Amniotic epithelial cell (primary cell): ENCODE results near the gene MACROD1.

Source experiments
- DNase-seq: peaks from one replicate; pipeline ENCODE4 v3.0.0-alpha.2; 2010; ENCODE audit warnings: low read depth

The MACROD1 gene

DNA sequence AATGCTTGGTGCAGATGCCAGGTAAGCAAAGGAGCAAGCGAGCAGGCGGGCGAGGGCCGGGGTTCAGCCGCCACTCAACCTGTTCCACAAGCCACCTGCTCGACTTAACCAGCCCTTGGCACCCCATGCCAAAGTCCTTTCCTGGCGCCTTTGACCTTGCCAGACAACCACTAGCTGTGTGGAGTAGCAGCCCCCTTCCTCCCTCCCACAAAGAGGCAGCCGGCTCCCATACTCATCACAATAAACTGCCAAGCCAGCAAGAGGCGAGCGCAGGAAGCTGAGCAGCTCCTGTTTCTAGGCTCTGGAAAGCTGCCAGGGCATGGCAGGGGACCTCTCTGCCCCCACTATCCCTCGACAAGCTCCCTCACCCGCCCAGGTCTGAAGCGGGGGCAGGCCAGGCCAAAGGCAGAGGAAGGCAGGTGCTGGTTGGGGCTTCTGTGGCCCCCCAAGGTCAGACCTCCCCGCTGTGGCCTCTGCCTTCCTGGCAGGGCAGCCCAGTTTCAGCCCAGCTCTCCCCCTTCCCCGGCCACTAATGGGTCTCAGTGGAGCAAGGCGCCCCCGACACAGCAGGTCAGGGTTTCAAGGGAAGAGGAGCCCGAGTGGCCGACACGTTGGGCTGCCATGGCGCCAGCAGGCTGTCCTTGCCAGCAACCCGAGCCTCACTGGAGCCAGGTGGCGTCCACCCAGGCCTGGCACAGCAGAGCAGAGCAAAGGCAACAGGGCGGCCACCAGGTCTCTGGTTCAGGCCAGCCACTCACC is 15.3 kb downstream of the MACROD1 start:
- DNase-seq: no peak

DNA sequence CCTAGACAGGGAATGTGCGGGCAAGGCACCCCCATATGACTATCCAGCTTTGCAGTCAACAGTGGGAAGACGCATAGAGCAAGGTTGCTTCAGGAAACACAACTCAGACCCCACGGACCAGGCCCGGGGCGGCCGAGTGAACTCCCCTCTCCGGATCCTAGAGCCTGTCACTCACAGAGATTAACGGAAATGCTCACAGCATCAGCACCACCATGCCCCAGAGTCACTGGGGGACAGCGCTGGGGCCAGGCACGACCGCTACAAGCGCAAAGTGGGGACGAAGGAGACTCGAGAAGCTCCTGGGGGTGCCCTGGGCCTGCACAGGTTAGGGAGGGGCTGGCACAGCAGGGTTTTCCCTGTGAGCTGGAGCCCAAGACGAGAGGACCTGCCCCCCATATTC is 15.9 kb downstream of the MACROD1 start:
- no peak for DNase-seq

DNA sequence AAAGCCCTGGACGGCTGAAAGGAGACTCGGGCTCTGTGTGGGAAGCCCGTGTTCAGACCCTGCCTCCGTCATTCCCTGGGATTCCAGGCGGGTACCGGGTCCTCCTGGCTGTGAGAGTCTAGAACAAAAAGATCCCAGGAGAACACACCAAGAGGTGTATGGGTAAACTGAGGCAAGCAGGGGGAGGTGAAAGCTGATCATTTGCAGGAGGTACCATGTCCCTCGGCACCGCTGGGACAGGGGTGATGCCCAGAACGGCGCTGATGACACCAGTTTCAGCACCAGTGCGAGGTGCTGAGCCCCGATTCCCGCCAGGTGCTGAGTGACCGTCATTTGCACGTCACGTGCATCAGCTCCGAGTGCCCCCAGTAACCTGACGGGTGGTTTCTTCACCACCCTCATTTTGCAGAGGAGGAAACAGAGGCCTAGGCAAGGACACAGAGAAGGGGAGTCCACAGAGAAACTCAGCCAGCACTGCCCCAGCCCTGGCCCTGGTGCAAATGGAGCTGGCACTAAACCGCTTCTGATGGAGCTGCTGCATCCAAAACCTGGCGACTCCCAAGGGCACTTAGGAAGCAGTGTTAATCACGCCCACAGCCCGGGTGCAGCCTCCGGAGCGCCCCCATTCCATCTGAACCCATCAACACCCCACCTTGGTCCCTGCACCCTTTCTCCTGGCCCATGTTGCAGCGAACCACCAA is 16.8 kb downstream of the MACROD1 start:
- DNase-seq: no peak

DNA sequence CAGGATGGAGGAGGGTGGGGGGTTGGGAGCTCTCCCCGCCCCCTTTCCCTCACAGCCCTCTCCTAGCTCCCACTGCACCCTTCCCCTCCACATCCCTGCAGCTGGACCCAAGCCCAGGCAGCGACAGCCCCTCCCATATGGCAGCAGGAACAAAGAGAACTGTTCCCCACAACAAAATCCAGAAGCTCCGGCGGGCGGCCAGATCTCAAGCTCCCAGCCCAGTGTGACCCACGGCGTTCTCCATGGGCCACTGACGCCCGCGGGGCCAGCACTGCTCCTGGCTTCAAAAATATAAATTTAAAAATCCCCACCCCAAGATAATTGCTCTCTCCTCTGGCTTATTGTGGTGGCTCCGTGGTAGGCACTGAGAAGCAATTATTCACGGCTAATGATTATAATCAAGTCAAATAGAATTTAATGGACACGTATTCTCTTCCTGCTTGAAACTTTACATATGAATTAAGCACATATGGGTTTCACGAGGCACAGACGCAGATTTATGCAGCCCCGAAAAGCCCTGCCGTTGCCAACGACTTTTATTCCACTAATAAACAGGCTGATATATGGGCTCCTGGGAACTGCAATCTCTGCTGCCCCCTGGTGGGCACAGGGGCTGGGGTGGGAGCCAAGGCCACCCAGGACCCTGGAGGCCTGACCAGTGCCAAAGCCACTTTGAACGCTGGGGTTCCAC is 17.5 kb downstream of the MACROD1 start:
- DNase-seq: peak; percentile 48

DNA sequence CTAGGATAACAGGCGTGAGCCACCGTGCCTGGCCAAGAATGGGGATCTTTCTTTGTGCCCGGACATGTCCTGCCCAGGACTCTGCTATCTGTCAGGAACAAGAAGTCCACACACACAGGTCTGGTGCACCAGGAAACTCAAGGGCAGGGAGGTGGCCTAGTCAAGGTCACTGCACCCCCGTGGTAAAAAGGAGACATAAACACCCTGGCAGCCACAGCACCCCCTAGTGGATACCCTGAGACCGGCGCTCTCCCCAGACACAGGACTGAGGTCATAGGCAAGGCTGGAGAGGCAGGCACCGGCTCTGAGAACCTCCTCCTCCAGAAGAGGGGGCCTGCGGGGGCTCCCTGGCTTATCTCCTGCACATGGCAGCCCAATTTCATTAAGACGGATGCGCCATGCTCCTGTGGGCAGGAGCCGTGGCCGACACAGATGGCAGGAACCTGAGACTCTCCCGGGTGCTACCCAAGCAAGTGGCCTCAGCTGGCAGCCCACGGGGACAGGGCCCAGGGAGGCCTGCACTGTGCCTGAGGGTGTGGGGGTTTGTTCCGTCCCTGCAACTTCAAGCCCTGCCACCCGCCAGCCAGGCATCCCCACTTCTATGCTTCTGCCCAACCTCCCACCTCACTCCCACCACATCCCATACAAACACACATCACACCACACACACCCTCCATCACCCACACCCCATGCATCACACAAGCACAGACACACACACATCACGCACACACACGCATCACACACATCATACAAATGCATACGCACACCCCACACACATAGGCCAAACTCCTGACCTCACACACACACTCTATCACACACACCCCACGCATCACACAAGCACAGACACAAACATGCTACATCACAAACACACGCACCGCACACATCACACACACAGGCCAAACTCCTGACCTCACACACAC is 19.6 kb downstream of the MACROD1 start:
- peak; percentile 20 for DNase-seq

DNA sequence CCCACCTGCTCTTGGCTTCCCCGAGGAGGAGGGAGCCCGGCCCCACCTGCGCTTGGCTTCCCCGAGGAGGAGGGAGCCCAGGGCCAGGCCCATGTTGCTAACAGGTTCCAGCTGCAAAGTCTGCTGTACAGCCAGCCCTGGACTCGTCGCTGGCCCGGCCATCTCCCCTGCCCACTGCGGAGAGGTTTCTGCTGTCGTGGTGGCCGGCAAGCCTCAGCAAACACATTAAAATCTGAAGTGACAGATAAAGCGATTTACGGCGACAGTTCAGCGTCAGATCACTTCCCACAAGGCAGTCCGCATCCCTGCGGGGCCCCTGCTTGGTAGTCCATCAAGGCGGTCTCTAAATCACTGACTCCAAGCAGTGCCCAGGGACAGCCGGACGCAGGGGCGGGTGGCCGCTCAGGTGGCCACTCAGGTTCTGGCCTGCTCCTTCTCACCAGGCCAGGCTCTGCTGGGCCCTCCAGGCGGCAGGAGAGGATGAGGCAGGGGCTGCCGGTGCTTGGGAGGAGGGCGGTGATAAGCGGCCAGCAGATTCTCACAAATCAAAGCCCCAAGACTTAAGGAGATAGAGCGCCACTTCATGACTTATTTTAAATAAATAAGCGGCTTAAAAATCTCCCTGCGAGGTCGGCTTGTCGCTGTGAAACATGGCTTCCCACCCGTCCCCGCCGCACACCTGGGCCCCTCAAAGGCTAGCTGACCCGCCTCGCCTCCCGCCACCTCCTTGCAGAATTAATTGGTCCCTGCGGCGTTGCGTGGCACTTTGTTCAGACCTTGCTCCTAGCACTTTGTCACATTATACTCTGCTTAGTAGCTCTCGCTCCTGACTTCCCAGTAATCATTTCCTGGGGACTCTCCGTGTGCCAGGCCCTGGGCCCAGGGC is 21.1 kb downstream of the MACROD1 start:
- DNase-seq: no peak

DNA sequence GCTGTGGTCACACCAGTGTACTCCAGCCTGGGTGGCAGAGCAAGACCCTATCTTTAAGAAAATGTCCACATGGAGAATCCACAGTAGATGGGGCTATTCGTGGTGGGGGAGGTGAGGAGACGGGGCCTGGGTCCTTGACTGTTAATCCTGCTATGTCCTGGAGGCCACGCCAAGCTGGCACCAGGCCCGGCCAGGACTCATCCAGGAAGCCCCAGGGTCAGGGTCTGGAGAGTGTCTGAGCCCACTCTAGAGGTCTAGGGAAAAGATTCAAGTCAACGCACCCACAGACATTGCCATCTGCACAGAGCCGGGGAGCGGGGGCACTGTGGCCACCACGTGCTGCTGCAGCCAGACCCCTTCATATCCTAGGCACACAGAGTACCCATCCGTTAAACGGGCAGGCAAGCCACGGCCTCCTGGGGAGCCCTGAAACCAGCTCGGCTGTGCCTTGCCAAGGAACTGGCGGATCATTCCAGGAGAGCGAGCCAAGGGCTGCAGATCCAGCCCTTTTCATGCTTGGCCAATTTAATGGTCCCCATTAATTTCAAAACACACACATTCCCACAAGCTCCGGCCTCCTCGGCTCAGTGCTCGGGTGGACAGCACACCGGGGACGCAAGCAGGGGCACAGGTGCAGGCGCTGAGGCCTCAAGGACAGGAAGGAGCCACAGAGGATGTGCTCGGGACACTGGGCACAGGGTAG is 24.7 kb downstream of the MACROD1 start:
- DNase-seq: no peak

DNA sequence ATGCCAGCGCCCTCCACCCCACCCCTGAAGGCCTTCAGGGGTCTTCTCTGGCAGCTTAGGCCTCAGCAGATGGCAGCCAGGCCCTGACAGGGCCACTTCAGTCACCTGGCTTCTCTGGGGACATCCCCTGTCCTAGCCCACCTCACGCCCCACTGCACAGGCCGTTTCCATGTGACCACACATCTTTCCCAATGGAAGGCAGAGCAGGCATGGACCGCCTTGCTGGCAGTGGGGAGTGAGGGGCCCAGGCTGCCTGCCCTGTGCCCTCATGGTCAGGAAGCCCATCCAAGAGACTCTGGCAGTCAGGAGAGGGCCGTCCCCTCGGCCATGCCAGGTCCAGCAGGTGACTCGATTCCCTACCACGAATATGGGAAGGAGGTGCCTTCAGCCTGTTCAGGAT is 25.8 kb downstream of the MACROD1 start:
- no peak for DNase-seq

DNA sequence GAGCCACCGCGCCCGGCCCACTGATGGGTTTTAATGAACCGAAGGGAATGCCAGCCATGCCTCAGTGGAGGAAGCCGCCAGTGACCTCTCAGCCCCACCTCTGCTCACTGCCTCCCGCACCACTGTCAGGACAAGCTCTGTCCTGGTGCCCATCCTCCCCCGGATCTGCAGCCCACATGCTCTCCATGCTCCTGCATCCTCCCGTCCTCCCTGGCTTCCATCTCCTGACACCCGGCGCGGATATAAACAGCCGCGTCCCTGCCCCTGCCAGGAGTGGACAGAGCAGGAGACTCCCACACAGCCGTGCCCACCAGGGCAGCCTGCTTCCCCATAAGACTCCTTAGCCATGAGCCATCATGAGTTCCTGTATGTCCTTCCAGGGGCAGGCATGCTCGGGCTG is 26.9 kb downstream of the MACROD1 start:
- no peak for DNase-seq

DNA sequence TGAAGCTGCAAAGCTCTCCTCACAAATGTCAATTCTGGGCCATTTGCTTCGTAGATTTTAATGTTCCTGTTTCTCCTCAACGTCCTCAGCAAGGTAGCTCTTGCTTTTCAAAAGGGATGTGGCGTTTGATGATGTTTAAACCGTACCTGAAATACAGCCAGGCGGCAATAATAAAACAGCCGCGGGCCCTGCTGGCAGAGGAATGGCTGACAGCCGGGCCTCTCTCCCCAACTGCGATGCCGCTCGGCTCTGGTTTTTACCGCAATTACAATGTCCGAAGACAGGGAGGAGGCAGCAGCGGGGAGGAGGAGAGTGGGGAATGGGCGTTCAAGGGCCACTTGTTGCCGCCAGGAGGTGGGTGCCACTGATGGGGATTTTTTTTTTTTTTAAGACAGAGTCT is 27.5 kb downstream of the MACROD1 start:
- no peak for DNase-seq

DNA sequence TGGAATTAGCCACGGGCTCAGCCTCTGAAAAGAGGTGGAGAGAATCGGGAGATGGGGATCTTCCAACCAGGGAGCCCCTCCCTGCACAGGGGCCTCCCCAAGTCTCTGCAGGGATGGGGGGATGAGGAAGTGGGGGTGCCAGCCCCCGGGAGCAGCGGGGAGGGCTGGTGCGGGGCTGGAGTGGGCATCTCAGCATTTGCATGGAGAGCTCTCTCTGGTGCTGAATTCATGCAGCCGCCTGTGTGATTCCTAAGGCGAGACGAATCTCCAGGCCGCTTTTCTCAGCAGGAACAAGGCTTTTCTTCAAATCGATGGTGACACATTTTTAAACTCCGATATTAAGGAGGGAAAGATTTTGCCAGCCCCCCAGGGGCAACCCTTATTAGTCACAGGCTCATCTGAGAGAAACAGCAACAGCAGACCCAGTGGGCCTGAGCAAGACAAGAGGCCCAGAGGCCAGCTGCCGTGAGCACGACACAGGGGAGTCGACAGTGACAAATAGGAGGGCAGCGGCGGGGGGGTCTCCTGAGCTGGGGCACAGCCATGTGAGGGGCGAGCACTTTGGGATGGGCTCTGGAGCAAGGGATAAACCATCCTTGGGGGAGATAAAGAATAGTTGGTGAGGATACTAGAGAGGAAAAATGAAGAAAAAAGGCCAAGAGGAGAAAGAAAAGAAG is 29.0 kb downstream of the MACROD1 start:
- DNase-seq: no peak

DNA sequence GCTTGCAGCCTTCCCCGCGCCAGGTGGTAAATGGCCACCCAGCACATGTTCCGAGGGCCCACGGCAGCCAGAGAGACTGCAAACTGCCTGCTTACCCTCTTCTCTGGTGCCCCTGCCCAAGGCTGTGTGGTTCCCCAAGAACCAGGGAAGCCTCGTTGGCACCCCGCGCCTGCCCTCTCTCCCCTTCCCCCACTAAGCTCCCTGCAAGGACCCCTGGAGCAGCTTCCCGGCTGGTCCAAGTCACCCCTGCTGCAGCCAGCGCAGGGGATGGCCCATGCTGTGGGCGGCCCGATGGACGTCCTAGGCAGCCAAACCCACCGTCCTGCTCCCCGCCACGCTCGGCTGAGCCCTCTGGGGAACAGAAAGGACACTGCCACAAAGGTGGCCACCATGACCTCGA is 30.2 kb downstream of the MACROD1 start:
- no peak for DNase-seq

DNA sequence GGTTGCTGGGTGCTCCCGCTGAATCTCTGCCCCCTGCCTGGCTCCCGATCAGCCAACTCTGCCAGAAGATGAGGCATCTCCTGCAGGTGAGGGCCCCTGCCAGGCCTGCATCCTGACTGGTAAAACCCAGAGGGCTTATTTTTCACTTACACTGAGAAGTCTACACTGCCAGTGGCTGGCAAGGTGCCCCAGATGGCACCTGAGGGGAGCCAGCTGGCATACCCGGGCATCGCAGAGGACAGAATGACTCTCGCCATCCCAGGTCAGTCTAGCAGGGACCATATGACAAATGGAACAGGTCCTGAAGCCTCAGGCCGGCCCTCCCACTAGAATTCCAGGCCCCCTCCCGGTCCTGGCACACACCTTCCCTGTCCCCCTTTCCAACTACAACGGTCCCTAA is 30.9 kb downstream of the MACROD1 start:
- no peak for DNase-seq

DNA sequence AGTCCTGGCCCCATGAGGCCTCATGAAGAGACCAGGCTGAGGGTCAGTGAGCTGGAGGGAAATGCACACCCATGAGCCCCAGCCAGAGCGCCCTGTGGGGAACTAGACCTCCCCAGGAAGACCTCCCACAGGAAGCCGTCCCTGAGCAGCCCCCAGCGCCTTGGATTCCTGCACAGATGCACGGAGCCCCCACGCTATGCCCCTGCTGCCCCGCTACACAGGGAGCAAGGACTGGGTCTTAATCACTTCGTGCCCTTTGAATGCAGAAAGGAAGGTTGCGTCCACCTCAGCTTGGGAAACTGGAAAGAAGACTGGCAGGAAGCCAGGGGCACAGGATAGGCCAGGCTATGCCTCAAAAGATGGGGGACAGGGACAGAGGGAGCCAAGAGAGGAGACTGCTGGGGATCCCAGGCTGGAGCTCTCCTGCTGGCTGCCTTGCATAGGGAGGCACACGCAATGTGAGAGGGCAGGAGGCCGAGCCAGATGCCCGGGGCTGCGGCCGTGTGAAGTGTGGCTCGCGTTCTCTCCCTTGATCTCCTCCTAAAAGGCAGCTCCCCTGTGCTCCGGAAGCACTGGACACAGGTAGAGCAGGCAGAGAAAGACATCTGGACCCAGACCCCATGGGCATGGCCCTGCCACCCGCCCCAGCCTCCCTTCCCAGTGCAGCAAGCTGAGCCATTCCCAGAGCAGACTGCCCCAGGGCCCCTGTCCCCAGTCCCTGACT is 32.8 kb downstream of the MACROD1 start:
- DNase-seq: no peak

DNA sequence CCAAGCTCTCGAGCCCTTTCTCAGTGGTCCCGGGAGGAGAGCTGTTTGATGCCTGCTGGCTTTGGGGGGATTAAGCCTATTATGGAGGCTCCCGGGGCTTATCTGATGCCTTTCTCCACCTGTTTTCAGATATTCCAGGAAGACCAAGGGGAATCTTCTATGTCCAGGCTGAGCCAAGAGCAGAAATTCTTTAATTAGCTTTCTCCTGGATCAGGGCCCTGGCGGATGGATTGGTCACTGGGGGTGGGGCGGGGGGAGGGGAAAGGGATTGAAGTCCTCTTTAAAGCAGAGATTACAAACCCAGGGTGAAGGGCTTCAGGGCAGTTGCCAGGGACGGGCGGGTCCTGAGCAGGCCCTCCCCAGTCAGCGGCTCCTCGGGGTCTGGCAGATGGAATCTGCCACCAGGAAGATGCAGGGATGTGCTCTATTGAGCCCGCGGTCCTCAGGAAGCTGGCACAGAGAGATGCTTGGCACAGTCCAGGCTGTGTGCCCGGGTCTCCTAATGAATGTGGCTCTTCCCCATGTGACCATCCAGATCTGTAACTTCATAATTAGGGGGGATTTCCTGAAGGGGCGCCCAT is 33.6 kb downstream of the MACROD1 start:
- no peak for DNase-seq

DNA sequence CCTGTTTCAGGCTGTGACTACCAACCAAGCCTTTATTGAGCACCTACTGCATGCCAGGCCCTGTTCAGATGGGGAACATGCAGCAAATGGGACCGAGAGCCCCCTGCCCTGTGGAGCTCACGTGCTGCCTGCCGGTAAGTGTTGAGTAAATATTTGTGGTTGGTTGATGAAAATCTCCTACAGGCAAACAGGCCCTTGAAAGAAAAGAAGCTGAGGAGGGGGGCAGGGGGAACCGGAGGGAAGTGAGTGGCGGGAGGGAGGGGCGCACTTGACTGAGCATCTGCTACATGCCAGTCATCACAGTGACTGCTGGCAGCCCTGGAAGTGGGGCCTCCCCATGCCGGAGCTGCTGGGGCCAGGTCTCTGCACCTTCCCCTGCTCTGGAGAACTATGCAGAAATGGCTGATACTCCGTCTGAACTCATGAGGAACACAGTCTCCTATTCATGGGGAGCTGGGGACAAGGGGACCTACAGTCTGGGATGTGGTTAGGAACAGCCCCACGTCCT is 34.2 kb downstream of the MACROD1 start:
- DNase-seq: no peak

DNA sequence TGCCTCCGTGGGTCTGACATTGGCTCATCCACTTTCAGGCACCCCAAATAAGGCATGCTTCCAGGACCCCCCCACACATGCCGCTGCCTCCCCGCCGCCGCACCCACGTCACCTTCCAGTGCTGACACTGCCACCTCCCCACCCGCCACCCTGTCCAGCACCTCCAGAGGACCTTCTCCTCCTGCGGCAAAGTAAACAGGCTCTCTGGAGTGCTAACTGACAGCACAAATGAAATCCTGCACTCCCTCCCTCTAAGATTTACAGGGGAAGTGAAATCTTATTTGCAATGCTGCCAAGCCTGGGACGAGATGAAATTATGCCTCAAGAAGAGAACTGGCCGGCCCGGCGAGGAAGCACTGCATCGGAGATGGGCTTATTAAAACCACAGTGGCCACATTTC is 35.3 kb downstream of the MACROD1 start:
- no peak for DNase-seq

DNA sequence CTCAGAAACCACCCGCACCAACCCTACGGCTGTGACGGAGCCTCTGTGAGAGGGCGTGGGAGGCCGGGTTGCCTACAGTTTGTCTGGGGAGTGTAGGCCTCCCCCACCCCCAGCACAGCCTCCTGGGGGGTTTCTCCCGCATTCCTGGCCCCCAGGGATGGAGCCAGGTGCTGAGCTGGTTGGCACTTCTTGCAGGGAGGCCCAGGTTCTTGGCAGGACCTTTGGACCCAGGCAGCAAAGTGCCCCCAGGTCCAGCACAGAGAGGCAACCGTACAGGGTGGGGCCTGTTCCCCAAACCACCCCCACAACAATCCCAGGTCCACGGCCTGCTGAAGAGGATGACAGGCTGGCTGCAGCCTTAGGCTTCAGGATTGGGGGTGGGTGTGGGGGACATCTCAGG is 36.5 kb downstream of the MACROD1 start:
- no peak for DNase-seq
